GM10266 (cell line): ENCODE data around the gene INPP1.

Experiments
- DNase-seq: peaks from one replicate; pipeline ENCODE4 v3.0.0; 2012; ENCODE audit errors: extremely low spot score
- TF ChIP-seq, protein P1 (sequence below): IDR thresholded peaks from 2 replicates; pipeline ENCODE4 v1.5.1; 2012; ENCODE audit warnings: mild to moderate bottlenecking, low read depth; ENCODE audit not compliant: control insufficient read depth, insufficient read depth; ENCODE audit errors: missing control alignments

Gene INPP1

DNA sequence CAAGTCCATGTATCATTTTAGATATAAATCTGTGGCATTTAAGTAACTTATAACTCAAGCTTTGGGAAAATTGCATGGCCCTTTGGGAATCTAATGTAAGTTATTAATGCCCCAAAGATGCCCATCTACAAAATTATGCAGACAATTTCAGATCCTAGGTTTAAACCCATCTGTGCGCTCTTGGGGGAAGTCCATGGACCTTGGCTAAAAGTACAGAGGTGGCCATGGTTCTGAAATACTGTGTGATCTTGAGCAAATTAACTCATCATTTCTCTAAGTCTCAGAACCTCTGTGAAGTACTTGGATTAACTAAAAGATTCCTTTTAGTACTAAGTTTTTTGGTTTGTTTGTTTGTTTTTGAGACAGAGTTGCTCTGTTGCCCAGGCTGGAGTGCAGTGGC, 19.5 kb downstream of the INPP1 start:
- TF ChIP-seq, protein P1, sequence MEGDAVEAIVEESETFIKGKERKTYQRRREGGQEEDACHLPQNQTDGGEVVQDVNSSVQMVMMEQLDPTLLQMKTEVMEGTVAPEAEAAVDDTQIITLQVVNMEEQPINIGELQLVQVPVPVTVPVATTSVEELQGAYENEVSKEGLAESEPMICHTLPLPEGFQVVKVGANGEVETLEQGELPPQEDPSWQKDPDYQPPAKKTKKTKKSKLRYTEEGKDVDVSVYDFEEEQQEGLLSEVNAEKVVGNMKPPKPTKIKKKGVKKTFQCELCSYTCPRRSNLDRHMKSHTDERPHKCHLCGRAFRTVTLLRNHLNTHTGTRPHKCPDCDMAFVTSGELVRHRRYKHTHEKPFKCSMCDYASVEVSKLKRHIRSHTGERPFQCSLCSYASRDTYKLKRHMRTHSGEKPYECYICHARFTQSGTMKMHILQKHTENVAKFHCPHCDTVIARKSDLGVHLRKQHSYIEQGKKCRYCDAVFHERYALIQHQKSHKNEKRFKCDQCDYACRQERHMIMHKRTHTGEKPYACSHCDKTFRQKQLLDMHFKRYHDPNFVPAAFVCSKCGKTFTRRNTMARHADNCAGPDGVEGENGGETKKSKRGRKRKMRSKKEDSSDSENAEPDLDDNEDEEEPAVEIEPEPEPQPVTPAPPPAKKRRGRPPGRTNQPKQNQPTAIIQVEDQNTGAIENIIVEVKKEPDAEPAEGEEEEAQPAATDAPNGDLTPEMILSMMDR, result no peak

DNA sequence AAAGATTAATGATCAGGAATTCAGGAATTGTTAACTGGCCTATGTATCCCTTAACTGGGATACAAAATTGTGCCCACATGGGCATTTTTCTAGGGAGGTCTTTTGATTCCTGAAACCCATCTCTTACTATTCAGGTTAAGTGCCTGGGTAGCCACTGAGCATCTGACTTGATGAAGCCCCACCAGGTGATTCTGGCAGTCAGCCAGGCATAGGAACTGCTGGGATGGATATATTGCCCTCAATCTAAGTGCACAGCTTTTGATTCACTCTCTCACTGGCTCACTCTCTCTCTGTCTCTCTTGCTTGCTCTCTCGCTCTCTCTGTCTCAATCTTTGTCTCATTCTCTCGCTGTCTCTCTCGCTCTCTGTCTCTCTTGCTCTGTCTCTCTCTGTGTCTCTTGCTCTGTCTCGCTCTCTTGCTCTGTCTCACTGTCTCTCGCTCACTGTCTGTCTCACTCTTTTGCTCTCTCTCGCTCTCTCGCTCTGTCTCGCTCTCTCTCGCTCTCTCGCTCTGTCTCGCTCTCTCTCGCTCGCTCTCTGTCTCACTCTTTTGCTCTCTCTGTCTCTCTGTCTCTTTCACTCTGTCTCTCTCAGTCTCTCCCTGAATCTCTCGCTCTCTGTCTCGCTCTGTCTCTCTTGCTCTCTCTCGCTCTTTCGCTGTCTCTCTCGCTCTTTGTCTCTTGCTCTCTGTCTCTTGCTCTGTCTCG, 22.3 kb downstream of the INPP1 start:
- no peak for DNase-seq
- TF ChIP-seq, protein P1, result no peak

More for the DNA sequence above, 19.5 kb downstream of the INPP1 start:
- DNase-seq, result no peak

DNA sequence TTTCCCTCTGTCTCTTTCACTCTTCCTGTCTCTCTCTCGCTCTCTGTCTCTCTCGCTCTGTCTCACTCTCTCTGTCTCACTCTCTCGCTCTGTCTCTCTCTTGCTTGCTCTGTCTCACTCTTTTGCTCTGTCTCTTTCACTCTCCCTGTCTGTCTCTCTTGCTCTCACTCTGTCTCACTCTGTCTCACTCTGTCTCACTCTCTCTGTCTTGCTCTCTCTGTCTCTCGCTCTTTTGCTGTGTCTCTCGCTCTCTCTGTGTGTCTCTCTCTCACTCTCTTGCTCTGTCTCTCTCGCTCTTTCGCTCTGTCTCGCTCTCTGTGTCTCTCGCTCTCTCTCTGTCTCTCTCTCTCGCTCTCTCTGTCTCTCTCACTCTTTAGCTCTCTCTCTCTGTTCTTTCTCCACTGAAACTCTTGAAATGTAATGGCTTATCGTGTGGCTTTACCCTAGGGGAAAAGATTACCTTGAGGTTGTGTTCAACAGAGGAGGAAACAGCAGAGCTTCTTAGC, 22.9 kb downstream of the INPP1 start:
- no peak for DNase-seq
- TF ChIP-seq, protein P1, result no peak

DNA sequence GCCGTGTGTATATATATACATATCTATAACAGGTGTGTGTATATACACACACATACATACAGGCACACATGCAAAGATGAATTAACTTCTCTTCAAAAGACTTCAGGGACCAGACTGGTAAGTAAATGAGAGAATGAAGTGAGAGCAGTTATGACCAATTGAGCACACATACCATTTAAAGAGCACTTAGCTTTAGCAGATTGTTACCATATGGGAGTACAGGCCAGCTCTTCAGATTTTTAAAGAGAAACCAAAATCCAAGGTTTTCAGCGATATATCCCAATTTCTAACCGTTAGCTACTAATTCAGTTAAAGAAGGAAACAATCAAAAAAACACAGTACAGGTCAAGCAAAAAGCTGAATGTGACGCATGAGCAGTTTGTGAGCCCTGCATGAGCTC, 23.7 kb downstream of the INPP1 start:
- no peak for DNase-seq
- TF ChIP-seq, protein P1, result no peak

DNA sequence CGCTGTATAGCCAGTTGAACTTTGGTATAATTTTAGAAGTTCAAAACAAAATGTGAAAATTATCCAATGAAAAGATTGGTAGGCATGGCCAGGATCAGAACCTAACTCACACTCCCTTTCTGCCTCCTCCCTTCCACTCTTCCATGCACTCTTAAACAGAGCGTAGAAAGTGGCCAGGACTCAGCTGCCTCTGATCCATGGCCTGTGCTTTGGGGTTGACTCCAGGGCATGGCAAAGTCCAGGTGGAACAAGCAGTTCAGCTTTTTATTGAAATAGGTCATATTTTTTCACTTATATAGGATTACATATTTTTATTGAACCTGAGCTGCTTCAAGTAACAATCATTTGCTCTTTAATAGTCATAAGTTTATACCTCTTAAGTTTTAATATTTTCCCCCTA, 26.2 kb downstream of the INPP1 start:
- TF ChIP-seq, protein P1, result no peak
- no peak for DNase-seq

DNA sequence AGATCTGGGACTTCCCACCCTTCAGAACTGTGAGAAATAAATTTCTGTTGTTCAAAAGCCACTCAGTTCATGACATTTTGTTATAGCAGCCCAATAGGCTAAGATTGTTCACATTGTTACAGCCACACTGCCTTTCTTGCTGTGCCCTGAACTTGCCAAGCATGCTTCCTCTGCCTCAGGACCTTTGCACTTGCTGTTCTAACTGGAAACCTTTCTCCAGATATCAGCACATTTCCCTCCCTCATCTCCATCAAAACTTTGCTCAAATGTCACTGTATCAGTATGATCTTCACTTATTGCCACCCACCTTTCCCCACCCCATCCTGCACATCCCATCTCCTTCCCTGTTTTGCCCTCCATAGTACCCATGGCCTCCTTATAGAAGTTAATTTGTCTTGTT, 32.7 kb downstream of the INPP1 start:
- no peak for DNase-seq
- TF ChIP-seq, protein P1, result no peak

DNA sequence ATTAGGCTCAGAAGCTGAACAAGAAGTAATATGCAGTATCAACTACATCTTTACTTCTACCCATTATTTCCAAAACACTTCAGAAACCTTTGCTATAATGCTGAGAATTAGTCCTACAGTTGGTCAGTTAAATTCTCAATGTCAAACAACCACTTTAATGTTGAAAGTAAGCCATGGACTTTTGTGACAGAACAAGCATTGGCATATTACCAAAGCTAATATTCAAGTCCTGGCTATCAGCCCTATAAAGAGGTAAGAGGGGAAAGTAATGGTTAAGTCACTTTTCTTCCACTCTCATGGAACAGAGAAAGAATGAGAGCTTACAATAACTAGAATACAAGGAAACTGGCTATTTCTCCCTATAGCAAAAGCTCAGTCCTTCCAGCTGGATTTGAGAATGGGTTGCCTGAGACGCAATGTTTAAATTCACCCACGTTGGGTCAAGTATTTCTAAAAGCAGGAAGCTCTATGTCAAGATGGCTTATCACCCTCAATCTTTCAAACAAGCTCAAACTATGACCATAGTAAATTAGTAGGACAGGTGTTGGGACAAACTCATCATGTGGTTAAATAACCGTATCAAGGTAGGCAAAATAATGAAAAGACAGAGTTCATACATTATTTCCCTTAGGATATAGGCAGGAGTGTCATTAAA, 33.3 kb downstream of the INPP1 start:
- TF ChIP-seq, protein P1, result no peak
- DNase-seq, result no peak
